ENCODE measurements around the gene EMP1. TPM values are rescaled to one million over a fixed set of nuclear protein-coding genes. Genes with fewer than 3 reads are reported as not detected.

EMP1 gene
- total RNA-seq, 3 donors from 2014 or later = 245 to 680 (median 667) TPM

DNA sequence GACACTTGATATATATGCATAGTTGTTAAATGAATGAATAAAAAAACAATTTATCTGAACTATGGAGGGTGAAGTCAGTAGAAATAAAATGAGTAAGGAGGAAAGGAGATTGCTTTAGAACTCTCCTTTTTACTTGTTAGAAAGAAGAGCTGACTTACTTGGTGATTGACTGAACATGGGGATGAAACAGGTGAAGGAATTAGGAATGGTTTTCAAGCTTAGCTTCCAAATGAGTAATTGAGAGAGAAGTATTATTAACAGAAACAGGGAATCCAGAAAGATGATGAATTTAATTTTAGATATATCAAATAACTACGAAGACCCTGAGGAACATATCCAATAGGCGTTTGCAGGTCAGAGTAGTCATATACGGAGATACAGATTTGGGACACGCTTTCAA, 33.6 kb upstream of the EMP1 start:
- no peaks in the 10 kb centered on the region for H3K9me3 ChIP-seq
- H3K4me1 ChIP-seq (ENCODE audit: low read depth) = no peaks in the 10 kb centered on the region
- TF ChIP-seq, protein P1, sequence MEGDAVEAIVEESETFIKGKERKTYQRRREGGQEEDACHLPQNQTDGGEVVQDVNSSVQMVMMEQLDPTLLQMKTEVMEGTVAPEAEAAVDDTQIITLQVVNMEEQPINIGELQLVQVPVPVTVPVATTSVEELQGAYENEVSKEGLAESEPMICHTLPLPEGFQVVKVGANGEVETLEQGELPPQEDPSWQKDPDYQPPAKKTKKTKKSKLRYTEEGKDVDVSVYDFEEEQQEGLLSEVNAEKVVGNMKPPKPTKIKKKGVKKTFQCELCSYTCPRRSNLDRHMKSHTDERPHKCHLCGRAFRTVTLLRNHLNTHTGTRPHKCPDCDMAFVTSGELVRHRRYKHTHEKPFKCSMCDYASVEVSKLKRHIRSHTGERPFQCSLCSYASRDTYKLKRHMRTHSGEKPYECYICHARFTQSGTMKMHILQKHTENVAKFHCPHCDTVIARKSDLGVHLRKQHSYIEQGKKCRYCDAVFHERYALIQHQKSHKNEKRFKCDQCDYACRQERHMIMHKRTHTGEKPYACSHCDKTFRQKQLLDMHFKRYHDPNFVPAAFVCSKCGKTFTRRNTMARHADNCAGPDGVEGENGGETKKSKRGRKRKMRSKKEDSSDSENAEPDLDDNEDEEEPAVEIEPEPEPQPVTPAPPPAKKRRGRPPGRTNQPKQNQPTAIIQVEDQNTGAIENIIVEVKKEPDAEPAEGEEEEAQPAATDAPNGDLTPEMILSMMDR (IDR thresholded peaks at IDR 0.05) = no peak
- intact Hi-C loops (cut with DNase I, micrococcal nuclease) = no loop called here
- H3K4me3 ChIP-seq = no peak overlapping the region
- no peaks in the 10 kb centered on the region for H3K36me3 ChIP-seq (ENCODE audit: low read depth)
- ATAC-seq (no peak), DNase-seq (no peak)

DNA sequence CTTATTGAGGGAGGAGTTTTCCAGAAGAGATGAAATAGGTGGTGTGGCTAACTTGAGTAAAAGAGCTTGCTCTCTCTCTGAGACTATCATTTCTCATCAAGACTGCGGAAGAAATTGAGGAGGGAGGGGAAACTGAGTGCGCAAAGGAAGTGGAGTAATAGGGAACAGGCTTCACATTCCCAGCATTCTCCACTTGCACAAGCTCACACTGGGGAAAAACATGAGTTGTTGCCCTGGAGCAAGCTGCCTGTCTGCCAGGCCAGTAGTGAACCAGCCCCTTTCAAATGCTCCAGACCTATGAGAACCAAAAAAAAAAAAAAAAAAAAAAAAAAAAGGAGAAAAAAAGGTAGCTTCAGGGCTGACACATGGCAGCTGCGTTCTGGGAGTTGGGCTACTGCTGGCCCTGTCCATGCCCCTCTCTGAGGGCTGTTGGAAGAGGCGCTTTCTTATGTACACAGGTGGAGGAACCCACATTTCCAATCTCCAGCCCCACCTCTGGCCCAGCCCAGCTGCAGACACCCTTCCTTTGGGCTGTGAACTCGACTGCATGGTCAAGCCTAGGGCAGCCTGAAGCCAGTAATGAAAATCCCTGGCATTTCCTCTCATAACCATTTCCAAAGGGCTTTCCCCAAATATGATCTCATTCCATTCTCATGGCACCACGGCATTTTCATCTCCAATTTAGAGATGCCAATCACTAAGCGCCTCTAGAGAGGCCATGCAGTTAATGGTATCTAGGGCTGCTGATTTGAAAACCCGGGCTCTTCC, 32.5 kb upstream of the EMP1 start:
- Histone ChIP-seq H3K4me1 (ENCODE audit: low read depth) (no peaks in the 10 kb centered on the region), H3K36me3 (ENCODE audit: low read depth) (no peaks in the 10 kb centered on the region), H3K4me3 (no peak overlapping the region), H3K9me3 (no peaks in the 10 kb centered on the region)
- no peak for ATAC-seq
- intact Hi-C loops (cut with DNase I, micrococcal nuclease) = no loop called here
- no peak for DNase-seq
- TF ChIP-seq, protein P1 (IDR thresholded peaks at IDR 0.05) = no peak

DNA sequence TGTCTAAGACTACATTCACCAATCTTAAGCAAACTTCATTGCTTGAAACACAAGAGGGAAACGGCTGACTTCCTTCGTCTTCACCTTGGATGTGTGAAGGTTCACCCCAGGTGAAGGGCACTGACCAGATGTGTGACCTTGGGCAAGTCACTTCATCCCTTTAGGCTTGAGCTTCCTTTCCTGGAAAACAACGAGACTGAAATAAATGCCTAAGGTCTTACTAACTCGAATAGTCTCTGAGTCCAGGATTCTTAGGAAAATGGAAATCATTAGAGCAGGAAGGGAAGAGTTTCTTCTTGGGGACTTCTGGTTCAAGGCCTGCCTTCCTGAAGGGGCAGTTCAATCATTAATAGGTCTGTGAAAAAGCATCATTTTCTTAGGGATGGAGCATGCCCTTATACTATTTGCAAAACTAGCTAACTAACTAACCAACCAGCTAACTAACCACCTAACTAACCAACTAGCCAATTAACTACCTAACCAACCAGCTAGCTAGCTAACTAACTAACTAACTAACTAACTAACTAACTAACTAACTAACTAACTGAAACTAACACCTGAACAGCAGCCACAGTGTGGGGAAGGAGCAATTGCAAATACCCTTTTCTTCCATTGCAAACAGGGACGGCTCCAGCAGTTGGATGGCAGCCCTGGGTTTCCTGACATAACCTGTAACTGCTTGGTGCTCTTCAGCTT, 31.5 kb upstream of the EMP1 start:
- intact Hi-C loops (cut with DNase I, micrococcal nuclease) = no loop called here
- TF ChIP-seq, protein P1 (IDR thresholded peaks at IDR 0.05) = no peak
- H3K4me1 ChIP-seq (ENCODE audit: low read depth) = no peaks in the 10 kb centered on the region
- H3K9me3 ChIP-seq = no peaks in the 10 kb centered on the region
- no peak overlapping the region for H3K4me3 ChIP-seq
- no peaks in the 10 kb centered on the region for H3K36me3 ChIP-seq (ENCODE audit: low read depth)
- no peak for DNase-seq
- ATAC-seq = no peak

DNA sequence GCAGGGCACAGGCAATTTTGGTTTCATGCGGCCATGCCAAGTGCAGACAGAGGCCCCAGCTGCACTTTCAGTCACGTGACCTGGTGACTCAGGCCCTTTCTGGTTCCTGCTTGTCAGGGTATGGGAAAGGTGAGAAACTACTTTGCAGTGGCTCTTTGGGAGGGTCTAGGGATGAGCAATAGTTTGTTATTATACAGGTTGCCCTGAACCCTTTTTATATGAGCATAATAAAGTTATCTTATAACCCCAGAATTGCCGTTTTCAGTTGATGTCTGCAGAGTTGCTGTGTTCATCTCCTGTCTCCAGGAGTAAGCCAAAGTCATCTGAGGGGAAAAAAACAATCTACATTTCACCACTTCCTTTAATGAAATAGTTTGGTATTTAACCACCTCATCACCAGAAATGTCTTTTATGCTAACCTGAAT, 30.9 kb upstream of the EMP1 start:
- Histone ChIP-seq H3K9me3 (no peaks in the 10 kb centered on the region), H3K4me1 (ENCODE audit: low read depth) (no peaks in the 10 kb centered on the region), H3K36me3 (ENCODE audit: low read depth) (no peaks in the 10 kb centered on the region), H3K4me3 (no peak overlapping the region)
- TF ChIP-seq, protein P1 (IDR thresholded peaks at IDR 0.05) = no peak
- peak; percentile 95 for ATAC-seq
- intact Hi-C loops (cut with DNase I, micrococcal nuclease) = no loop called here
- peak; percentile 58 to 76 (median 70) for DNase-seq

DNA sequence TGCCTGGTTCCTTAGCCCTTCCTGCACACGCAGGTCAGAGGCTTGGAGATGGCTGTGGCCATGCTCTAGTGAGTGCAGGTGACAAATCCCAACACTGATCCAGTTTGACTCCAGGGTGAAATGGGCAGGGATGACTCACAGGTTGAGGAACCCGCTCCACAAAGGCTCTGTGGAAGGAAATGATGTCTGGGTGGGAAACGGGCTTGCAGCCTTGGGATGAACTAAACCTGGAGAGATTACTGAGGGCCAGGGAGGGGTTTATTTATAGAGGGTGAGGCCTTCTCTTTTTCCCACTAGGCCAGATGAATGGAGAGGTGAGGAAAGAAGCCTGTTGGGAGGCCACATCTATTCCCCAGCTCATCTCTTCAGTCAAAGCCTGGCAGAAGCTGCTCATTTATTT, 29.3 kb upstream of the EMP1 start:
- no peaks in the 10 kb centered on the region for H3K9me3 ChIP-seq
- no peak for DNase-seq
- H3K4me3 ChIP-seq = no peak overlapping the region
- TF ChIP-seq, protein P1 (IDR thresholded peaks at IDR 0.05) = no peak
- no peaks in the 10 kb centered on the region for H3K4me1 ChIP-seq (ENCODE audit: low read depth)
- intact Hi-C loops (cut with DNase I, micrococcal nuclease) = no loop called here
- peak; percentile 39 for ATAC-seq
- H3K36me3 ChIP-seq (ENCODE audit: low read depth) = no peaks in the 10 kb centered on the region

All from mucosa of descending colon (tissue), 3 donors.